NCI-H2029 treated with DMSO at 0.1 percent for 48 hours (cell line): ENCODE results near the gene ANKS3.

ENCODE experiments used
- DNase-seq: peaks from one replicate; lab custom pipeline; 2025; lab: John Stamatoyannopoulos, UW

The ANKS3 gene

GRCh38 chr16:4684058-4684715 lies 49.9 kb downstream of the ANKS3 start:
- no peak for DNase-seq

DNA sequence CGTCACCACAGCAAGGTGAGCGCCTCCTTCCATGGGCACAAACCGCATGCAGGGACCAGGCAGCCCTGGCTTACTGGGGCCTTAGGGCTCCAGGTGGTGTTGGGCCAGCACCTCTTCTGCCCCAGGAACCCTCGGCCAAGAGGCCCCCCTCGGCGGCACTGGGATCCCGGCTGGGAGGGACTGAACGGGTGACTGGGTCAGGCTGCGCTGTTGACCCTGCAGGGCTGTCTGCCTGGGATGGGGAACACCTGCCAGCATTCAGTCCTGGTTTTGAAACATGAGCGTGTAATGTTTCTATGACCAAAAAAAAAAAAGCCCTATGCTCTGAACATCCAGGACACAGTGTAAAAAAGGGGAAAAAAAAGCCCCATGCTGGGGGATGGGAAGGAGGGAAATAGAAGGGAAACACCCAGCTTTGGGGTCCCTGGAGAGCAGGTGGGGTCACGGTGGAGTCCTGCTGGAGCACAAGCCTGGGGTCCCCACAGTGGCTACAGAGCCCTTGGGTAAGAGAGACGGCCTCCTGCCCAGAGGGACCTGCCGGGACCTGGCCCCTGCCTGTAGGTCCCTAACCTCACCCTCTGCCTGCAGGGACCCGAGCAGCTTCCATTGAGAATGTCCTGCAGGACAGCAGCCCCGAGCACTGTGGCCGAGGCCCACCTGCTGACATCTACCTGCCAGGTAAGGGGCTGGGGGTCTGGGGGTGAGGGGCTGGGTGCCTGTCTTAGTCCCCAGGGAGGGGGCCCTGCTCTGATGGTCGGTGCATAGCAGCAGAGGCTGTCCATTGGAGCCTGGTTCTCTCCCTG lies 50.6 kb downstream of the ANKS3 start:
- DNase-seq: no peak

GRCh38 chr16:4682616-4683254 lies 51.3 kb downstream of the ANKS3 start:
- no peak for DNase-seq

GRCh38 chr16:4682084-4682591 lies 51.9 kb downstream of the ANKS3 start:
- no peak for DNase-seq

DNA sequence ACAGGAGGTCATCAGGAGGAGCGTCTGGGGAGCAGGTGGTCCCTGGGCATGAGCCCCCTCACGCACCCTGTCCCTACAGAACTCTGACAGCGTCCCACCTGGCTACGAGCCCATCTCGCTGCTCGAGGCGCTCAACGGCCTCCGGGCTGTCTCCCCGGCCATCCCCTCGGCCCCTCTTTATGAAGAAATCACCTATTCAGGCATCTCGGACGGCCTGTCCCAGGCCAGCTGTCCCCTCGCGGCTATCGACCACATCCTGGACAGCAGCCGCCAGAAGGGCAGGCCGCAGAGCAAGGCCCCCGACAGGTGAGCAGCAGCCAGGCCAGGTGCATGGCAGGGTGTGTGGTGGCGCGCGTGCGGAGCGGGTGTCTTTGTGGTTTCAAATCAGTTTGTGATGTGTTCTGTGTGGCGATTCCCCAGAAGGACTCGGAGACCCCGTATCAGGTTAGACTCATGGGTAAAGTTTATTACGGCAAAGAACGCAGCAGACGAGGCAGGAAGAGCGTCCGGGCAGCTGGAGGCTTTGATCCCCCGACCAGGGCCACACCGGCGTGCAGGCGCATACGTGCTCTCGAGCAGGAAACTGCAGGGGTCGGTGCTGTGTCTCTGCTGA lies 52.5 kb downstream of the ANKS3 start:
- DNase-seq: no peak

DNA sequence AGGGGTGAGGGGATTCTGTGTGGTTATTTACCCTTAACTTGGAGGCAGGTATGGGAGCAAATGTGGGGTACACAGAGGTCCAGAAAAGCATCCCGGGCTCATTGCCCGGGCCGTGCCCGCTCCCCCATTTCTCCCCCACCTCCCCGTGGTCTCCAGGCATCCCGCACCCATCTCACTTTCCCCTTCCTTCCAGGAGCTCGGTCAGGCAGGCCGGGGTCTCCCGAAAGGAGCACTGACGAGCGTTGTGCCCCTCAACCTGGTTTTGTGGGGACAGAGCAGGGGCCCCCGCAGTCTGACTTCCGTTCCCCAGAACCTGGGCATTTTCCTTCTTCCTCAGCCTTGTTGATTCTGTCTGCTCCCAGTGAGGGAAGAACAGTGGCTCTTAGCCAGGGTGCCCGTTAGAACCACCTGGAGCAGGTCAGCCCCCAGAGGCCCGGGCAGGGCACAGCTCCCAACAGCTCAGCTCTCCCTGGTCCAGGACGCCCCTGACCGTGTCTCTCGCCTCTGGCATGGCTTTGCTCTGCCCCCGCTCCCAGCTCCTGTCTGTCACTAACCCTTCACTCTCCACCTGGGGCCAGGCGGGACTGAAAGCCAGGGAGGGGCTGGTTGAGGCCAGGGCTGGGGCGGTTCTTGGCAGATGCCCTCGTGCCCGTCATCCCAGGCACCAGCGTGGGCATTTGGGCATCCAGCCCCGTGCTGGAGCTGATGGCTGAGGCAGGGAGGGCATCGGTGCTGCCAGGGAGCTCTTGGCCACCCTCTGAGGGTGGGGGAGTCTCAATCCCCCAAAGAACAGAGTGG lies 53.2 kb downstream of the ANKS3 start:
- DNase-seq: no peak

GRCh38 chr16:4679850-4680636 lies 54.0 kb downstream of the ANKS3 start:
- no peak for DNase-seq

- no peak for DNase-seq
These were observed 54.8 kb downstream of the ANKS3 start for GRCh38 chr16:4679156-4679849.

- no peak for DNase-seq
These were observed 55.5 kb downstream of the ANKS3 start for GRCh38 chr16:4678596-4678995.

- no peak for DNase-seq
These were observed 56.1 kb downstream of the ANKS3 start for GRCh38 chr16:4677994-4678393.

- no peak for DNase-seq
These were observed 56.7 kb downstream of the ANKS3 start for GRCh38 chr16:4677390-4677789.

DNA sequence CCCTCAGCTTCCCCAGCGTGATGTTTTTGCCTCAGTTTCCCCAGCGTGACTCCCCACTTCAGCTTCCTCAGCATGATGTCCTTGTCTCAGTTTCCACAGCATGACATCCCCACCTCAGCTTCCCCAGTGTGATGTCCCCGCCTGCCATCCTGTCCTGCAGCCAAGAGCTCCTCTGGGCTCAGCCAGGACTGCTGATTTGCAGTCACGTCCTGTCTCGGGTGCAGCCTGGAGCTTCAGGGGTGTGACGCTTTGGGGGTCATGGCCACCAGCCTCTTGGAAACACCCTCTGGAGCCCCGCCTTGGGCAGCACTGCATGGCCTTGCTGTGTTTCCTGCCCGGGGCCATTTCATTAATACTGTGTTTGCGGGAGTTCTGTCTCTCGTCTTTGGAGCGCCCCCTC lies 57.2 kb downstream of the ANKS3 start:
- DNase-seq: no peak

DNA sequence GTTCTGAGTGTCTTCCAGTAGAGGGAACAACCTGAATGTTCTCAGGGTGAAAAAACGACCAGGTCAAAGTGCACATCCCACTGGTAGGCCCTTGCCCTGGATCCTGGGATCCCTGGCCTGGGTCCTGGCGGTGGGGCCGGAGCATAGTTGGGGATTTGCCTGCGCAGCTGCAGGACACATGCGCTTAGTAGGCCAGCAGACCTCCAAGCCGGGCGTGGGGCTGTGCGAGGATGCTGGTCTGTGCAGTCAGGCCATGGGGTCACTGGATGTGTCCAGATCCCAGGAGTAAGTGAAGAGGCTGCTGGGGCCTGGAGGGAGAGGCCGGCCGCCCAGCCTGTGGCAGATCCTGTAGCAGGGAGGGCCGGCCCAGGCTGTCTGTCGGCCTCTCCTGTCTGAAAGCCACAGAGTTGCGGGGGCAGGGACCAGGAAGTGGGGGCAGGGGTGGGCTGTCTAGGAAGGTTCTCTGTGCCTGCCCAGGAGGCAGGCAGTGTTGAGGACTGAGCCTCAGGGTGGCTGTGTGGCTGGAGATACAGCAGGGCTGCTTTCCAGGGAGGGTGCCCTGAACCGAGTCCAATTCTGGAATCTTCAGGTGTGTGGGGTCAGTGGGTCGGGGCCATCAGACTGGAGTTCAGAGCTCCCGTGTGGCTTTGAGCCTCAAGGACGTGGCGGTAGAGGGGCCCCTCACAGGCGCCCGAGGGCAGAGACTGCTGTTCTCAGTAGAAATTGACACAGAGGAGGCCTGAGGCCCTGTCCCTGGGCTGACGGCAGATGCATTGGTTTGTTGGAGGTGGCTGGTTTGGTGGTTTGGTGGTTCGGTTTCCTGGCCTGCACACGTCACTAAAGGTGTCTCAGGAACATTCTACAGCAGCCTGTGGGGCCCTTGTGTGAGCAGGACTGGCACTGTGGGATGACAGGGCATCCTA lies 57.9 kb downstream of the ANKS3 start:
- no peak for DNase-seq

DNA sequence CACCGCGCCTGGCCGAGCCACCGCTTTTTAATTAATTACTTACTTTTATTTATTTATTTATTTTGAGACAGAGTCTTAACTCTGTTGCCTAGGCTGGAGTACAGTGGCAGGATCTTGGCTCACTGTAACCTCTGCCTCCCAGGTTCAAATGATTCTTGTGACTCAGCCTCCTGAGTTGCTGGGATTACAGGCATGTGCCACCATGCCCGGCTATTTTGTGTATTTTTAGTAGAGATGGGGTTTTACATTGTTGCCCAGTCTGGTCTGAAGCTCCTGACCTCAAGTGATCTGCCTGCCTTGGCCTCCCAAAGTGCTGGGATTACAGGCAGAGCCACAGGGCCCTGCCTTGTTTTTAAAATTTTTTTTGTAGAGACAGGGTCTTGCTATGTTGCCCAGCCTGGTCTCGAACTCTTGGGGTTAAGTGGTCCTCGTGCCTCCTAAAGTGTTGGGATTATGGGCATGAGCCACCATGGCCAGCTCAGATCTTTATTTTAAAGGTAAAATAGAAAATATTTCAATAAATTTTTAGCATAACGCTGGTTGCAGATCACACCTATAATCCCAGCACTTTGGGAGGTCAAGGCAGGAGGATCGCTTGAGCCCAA lies 59.0 kb downstream of the ANKS3 start:
- DNase-seq: no peak

DNA sequence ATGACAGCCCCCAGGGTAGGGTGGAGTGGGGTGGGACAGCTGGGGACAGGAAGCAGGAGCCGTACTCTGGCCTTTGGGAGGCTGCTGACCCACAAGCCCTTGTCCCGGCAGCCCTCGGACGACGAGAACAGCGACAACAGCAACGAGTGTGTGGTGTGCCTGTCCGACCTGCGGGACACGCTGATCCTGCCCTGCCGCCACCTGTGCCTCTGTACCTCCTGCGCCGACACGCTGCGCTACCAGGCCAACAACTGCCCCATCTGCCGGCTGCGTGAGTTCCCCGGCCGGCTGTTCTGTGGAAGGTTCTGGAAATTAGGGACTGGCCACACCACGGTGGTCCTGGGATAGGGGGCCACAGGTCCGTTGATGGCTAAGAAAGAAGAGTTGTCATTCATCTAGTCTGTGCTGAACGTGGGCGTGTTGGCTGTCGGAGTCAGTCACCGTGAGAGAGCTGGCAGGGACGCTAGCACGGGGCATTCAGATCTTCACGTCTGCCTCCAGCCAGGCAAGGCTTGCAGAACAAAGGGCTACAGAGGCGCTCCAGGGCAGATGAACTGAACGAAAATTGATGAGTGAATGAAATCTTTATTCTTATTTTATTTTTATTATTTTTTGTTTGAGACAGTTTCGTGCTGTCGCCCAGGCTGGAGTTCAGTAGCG lies 60.6 kb downstream of the ANKS3 start:
- DNase-seq: no peak

DNA sequence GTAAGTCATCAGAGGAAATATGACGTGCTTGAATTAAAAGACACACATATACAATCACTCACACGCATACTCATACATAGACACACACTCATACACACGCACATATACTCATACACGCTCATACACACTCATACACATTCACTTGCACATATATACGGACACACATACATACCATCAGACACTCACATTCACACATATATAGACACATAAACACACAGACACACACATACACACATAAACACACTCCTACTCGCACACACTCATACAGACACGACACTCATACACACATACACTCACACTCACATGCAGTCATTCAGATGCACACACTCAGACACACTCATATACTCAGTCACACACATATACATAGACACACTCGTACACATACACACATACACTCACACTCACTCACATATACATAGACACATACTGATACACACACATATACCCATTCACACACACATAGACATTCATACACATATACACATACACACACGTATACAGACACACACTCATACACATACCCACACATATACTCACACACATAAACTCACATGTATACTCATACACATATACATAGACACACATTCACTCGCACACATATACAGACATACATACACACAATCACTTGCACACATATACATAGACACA lies 65.6 kb downstream of the ANKS3 start:
- no peak for DNase-seq

DNA sequence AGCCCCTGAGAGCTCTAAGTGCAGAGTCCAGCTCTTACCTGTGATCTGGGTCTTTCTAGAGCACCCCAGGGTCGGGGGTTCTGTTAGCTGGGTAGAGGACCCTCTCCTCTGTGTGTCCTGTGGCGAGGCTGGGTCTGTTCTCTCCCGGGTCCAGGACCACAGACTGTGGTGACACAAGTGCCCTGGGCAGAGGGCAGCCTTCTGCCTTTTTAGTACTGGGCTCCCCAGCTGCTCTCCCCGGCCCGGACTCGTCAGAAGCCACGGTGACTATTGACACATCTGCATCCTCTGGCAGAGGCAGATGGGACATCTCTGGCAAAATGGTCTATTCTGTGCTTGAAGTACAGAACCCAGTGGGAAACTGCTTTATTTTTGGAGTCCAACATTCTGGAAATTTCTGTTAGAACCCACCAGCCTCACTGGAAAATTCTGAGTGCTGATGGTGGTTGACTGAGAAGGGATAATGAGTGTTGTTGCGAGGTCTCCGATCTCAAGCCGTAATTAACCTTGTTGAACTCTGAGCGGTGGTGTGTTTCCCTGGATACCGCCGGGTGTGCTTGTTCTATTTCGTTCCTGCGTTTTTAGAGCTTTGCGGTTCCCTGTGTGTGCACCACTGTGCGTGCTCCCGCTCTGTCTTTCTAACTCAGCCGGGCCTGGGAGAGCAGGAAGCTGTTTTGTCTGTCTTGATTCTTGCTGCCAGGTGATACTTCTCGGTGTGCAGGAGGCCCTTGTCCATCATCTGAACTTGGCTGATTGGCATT lies 66.7 kb downstream of the ANKS3 start:
- DNase-seq: no peak
